ENCODE measurements around the gene ZNF805. TPM values are rescaled to one million over a fixed set of nuclear protein-coding genes. Genes with fewer than 3 reads are reported as not detected.
"Not testable (repeated sequence)": the region's sequence is repeated elsewhere in the genome, so short reads cannot be mapped to it uniquely, and the experiment has no call there.

The ZNF805 gene
- total RNA-seq, 1 experiment from 2014 or later: 11.8 TPM

- no TSS peak for BruUV-seq (replicated peaks)
- no peak overlapping the region for H3K27ac Mint-ChIP-seq (ENCODE audit: low read depth, unreplicated experiment)
Observed at GRCh38 chr19:57273014-57273413, 32.6 kb downstream of the ZNF805 start.

DNA sequence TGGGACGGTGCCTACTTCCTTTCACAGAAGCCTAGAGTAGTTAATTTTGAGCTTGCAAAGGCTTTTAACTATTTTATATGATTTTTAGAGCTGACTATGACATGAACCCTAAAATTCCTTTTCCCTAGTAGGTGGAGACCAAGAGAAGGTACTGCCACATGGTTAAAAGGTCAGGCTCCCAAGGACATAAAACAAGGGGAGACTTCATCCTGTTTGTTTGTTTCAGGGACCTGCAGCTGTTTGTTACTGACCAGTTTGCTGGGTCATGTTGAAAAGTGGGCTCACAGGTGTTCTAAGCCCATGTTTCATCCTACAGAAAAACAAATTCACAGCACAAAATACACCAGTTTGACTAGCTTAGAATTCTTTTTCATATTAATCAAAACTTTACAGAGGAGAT lies 36.0 kb downstream of the ZNF805 start:
- Mint-ChIP-seq H3K36me3 (ENCODE audit: insufficient read depth, unreplicated experiment) (peaks cover 16% of the 10 kb centered on the region), H3K9me3 (ENCODE audit: unreplicated experiment) (no peaks in the 10 kb centered on the region), H3K4me3 (ENCODE audit: unreplicated experiment) (no peak overlapping the region), H3K27ac (ENCODE audit: low read depth, unreplicated experiment) (no peak overlapping the region), H3K4me1 (ENCODE audit: insufficient read depth, unreplicated experiment) (no peaks in the 10 kb centered on the region), H3K27me3 (ENCODE audit: insufficient read depth, unreplicated experiment) (no peaks in the 10 kb centered on the region)
- POLR2A ChIA-PET: interaction anchor here (0.6 to 1.6 kb wide), 3 partner anchors 17 to 35 kb away, joined by 3 to 4 read pairs (median 3); no protein-coding TSS in a partner anchor
- CTCF ChIA-PET: interaction anchor here (0.6 kb wide), 1 partner anchor 969 kb away, joined by 3 read pairs; no protein-coding TSS in a partner anchor
- DNase-seq (ENCODE audit: unreplicated experiment): no peak
- intact Hi-C loops (cut with micrococcal nuclease): no loop called here
- TF ChIP-seq, protein P1, sequence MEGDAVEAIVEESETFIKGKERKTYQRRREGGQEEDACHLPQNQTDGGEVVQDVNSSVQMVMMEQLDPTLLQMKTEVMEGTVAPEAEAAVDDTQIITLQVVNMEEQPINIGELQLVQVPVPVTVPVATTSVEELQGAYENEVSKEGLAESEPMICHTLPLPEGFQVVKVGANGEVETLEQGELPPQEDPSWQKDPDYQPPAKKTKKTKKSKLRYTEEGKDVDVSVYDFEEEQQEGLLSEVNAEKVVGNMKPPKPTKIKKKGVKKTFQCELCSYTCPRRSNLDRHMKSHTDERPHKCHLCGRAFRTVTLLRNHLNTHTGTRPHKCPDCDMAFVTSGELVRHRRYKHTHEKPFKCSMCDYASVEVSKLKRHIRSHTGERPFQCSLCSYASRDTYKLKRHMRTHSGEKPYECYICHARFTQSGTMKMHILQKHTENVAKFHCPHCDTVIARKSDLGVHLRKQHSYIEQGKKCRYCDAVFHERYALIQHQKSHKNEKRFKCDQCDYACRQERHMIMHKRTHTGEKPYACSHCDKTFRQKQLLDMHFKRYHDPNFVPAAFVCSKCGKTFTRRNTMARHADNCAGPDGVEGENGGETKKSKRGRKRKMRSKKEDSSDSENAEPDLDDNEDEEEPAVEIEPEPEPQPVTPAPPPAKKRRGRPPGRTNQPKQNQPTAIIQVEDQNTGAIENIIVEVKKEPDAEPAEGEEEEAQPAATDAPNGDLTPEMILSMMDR (IDR thresholded peaks at IDR 0.05; ENCODE audit: unreplicated experiment): no peak
- no TSS peak for BruUV-seq (replicated peaks)

More at GRCh38 chr19:57273014-57273413, 32.6 kb downstream of the ZNF805 start:
- peaks cover 16% of the 10 kb centered on the region for H3K36me3 Mint-ChIP-seq (ENCODE audit: insufficient read depth, unreplicated experiment)
- H3K27me3 Mint-ChIP-seq (ENCODE audit: insufficient read depth, unreplicated experiment): no peaks in the 10 kb centered on the region
- no peaks in the 10 kb centered on the region for H3K9me3 Mint-ChIP-seq (ENCODE audit: unreplicated experiment)
- H3K4me3 Mint-ChIP-seq (ENCODE audit: unreplicated experiment): no peak overlapping the region
- CTCF ChIA-PET: no interaction called here
- intact Hi-C loops (cut with micrococcal nuclease): no loop called here
- POLR2A ChIA-PET: no interaction called here
- TF ChIP-seq, protein P1 (IDR thresholded peaks at IDR 0.05; ENCODE audit: unreplicated experiment): no peak
- peaks cover 9% of the 10 kb centered on the region for H3K4me1 Mint-ChIP-seq (ENCODE audit: insufficient read depth, unreplicated experiment)
- no peak for DNase-seq (ENCODE audit: unreplicated experiment)

DNA sequence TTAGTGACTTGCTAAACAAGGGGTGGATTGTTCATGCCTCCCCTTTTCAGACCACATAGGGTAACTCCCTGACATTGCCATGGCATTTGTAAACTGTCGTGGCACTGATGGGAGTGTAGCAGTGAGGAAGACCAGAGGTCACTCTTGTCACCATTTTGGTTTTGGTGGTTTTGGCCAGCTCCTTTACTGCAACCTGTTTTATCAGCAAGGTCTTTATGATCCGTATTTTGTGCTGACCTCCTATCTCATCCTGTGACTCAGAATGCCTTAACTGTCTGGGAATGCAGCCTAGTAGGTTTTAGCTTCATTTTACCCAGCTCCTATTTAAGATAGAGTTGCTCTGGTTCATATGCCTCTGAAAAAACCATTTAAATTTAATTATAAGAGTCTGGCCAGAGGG lies 38.0 kb downstream of the ZNF805 start:
- intact Hi-C loops (cut with micrococcal nuclease): loop anchor here (2.0 kb wide), 1 partner anchor 84 kb away; the partner anchor contains the start of genes TRAPPC2B and ZNF547
- CTCF ChIA-PET: interaction anchor here (0.6 kb wide), 1 partner anchor 207 kb away, joined by 3 read pairs; no protein-coding TSS in a partner anchor
- not testable (repeated sequence) for H3K27me3 Mint-ChIP-seq (ENCODE audit: insufficient read depth, unreplicated experiment); H3K27ac Mint-ChIP-seq (ENCODE audit: low read depth, unreplicated experiment); BruUV-seq (replicated peaks); DNase-seq (ENCODE audit: unreplicated experiment); H3K9me3 Mint-ChIP-seq (ENCODE audit: unreplicated experiment)
- POLR2A ChIA-PET: interaction anchor here (1.3 to 2.2 kb wide), 2 partner anchors 23 to 84 kb away, joined by 4 to 16 read pairs; no protein-coding TSS in a partner anchor
- peaks cover 25% of the 10 kb centered on the region for H3K36me3 Mint-ChIP-seq (ENCODE audit: insufficient read depth, unreplicated experiment)
- peaks cover 12% of the 10 kb centered on the region for H3K4me1 Mint-ChIP-seq (ENCODE audit: insufficient read depth, unreplicated experiment)
- H3K4me3 Mint-ChIP-seq (ENCODE audit: unreplicated experiment): peak overlapping the region; percentile 10

GRCh38 chr19:57279418-57280164 lies 39.2 kb downstream of the ZNF805 start:
- no peak overlapping the region for H3K4me3 Mint-ChIP-seq (ENCODE audit: unreplicated experiment)
- peaks cover 31% of the 10 kb centered on the region for H3K36me3 Mint-ChIP-seq (ENCODE audit: insufficient read depth, unreplicated experiment)
- H3K4me1 Mint-ChIP-seq (ENCODE audit: insufficient read depth, unreplicated experiment): peaks cover 12% of the 10 kb centered on the region
- peak; percentile 99 for DNase-seq (ENCODE audit: unreplicated experiment)
- no peaks in the 10 kb centered on the region for H3K9me3 Mint-ChIP-seq (ENCODE audit: unreplicated experiment)
- H3K27me3 Mint-ChIP-seq (ENCODE audit: insufficient read depth, unreplicated experiment): no peaks in the 10 kb centered on the region
- ChIA-PET CTCF (interaction anchor here (0.7 to 1.0 kb wide), 3 partner anchors 22 to 78 kb away, joined by 3 to 4 read pairs (median 3); no protein-coding TSS in a partner anchor), POLR2A (interaction anchor here (1.0 to 2.2 kb wide), 5 partner anchors 10 to 83 kb away, joined by 3 to 16 read pairs (median 4); partner anchors contain the start of gene ZNF805)
- TSS peak; percentile 78 for BruUV-seq (replicated peaks)
- H3K27ac Mint-ChIP-seq (ENCODE audit: low read depth, unreplicated experiment): no peak overlapping the region
- TF ChIP-seq, protein P1 (IDR thresholded peaks at IDR 0.05; ENCODE audit: unreplicated experiment): no peak
- intact Hi-C loops (cut with micrococcal nuclease): loop anchor here (1.0 to 2.0 kb wide), 5 partner anchors 23 to 83 kb away; partner anchors contain the start of genes TRAPPC2B, ZNF304, ZNF547 and ZNF805

Measured in MCF 10A (cell line).